Neuronal stem cell (in vitro differentiated cells): Measurements from ENCODE around the gene MAN2A1.
A peak's percentile ranks its signal among the peaks of the same experiment; 100 is the strongest.

Experiments
- DNase-seq: peaks from one replicate; pipeline ENCODE4 v3.0.0-alpha.2; 2013; ENCODE audit warnings: low spot score
- H2AFZ ChIP-seq: one replicate; pipeline ENCODE4 v1.6.1; 2013; ENCODE audit warnings: mild to moderate bottlenecking, low read length, inconsistent platforms
- H2AK5ac ChIP-seq: 2 replicates; pipeline ENCODE4 v1.6.1; 2013; ENCODE audit warnings: low read depth, mild to moderate bottlenecking, inconsistent platforms, low read length, moderate library complexity, mixed read lengths
- H2BK120ac ChIP-seq: 2 replicates; pipeline ENCODE4 v1.6.1; 2013; ENCODE audit warnings: low read depth, mild to moderate bottlenecking, inconsistent platforms, low read length, moderate library complexity, mixed read lengths
- H2BK12ac ChIP-seq: one replicate; pipeline ENCODE4 v1.6.1; 2013; ENCODE audit warnings: low read length, inconsistent platforms
- H2BK15ac ChIP-seq: 2 replicates; pipeline ENCODE4 v1.6.1; 2013; ENCODE audit warnings: mild to moderate bottlenecking, low read length, inconsistent platforms, mixed read lengths
- H2BK5ac ChIP-seq: one replicate; pipeline ENCODE4 v1.6.1; 2013; ENCODE audit warnings: inconsistent platforms, mild to moderate bottlenecking, low read length, moderate library complexity
- H3K14ac ChIP-seq: one replicate; pipeline ENCODE4 v1.6.1; 2013; ENCODE audit warnings: low read length, inconsistent platforms
- H3K18ac ChIP-seq: 2 replicates; pipeline ENCODE4 v1.6.1; 2013; ENCODE audit warnings: low read length, inconsistent platforms
- H3K23ac ChIP-seq: 2 replicates; pipeline ENCODE4 v1.6.1; 2013; ENCODE audit warnings: low read depth, mild to moderate bottlenecking, mixed read lengths, low read length, inconsistent platforms; ENCODE audit not compliant: poor library complexity
- H3K27ac ChIP-seq: replicated peaks from 3 replicates; pipeline ENCODE4 v1.5.1; 2013; ENCODE audit warnings: low read length, inconsistent platforms
- H3K27me3 ChIP-seq, 3 experiments: 2 replicates each; pipeline ENCODE4 v1.6.1; 2013; ENCODE audit warnings: low read length in 3 of 3, mild to moderate bottlenecking in 2 of 3, inconsistent platforms in 1 of 3, low read depth in 1 of 3, mixed read lengths in 1 of 3, moderate library complexity in 1 of 3; ENCODE audit not compliant: control insufficient read depth in 3 of 3, insufficient read depth in 3 of 3
- H3K36me3 ChIP-seq, 2 donors: replicated peaks in 1 of 2; 2 replicates each; pipeline ENCODE4 v1.6.1; 2013; ENCODE audit warnings: low read length in 2 of 2; ENCODE audit not compliant: control insufficient read depth in 2 of 2, insufficient read depth in 2 of 2
- H3K4ac ChIP-seq: 2 replicates; pipeline ENCODE4 v1.6.1; 2013; ENCODE audit warnings: inconsistent platforms, mild to moderate bottlenecking, low read length, moderate library complexity
- H3K4me1 ChIP-seq, 2 donors: 1 replicate in 1 of 2; 2 replicates in 1 of 2; pipeline ENCODE4 v1.6.1; 2013; ENCODE audit warnings: low read length in 2 of 2, low read depth in 1 of 2; ENCODE audit not compliant: control insufficient read depth in 2 of 2, insufficient read depth in 1 of 2
- H3K4me2 ChIP-seq: one replicate; pipeline ENCODE4 v1.6.1; 2013; ENCODE audit warnings: mild to moderate bottlenecking, low read length, inconsistent platforms; ENCODE audit not compliant: insufficient read depth, poor library complexity, severe bottlenecking
- H3K4me3 ChIP-seq, 2 donors: 2 replicates each; pipeline ENCODE4 v1.5.1; 2013; ENCODE audit warnings: low read length in 2 of 2, mild to moderate bottlenecking in 2 of 2, inconsistent platforms in 1 of 2, moderate library complexity in 1 of 2
- H3K79me1 ChIP-seq: one replicate; pipeline ENCODE4 v1.6.1; 2013; ENCODE audit warnings: low read depth, mild to moderate bottlenecking, inconsistent platforms, low read length, moderate library complexity
- H3K9ac ChIP-seq: one replicate; pipeline ENCODE4 v1.6.1; 2013; ENCODE audit warnings: mild to moderate bottlenecking, low read depth, low read length, inconsistent platforms; ENCODE audit not compliant: poor library complexity
- H3K9me3 ChIP-seq, 2 donors: replicated peaks in 1 of 2; 2 replicates each; pipeline versions ENCODE3 to v1.6.1; 2013; ENCODE audit warnings: low read length in 2 of 2, mild to moderate bottlenecking in 2 of 2, inconsistent platforms in 1 of 2, low read depth in 1 of 2, mixed read lengths in 1 of 2, moderate library complexity in 1 of 2; ENCODE audit not compliant: control insufficient read depth in 2 of 2, insufficient read depth in 1 of 2
- H4K8ac ChIP-seq: one replicate; pipeline ENCODE4 v1.6.1; 2013; ENCODE audit warnings: low read depth, mild to moderate bottlenecking, inconsistent platforms, low read length, moderate library complexity
- H4K91ac ChIP-seq: one replicate; pipeline ENCODE4 v1.6.1; 2013; ENCODE audit warnings: low read length, low read depth, mild to moderate bottlenecking, inconsistent platforms; ENCODE audit not compliant: poor library complexity
- WGBS, 2 donors: extraction: QIAGEN DNeasy Blood & Tissue Kit; methylation state at CpG; one replicate each; pipeline ENCODE4 v1.1.7; 2013; ENCODE audit warnings: missing lambda C conversion rate in 2 of 2, mixed read lengths in 1 of 2; ENCODE audit not compliant: insufficient read length in 2 of 2, insufficient replicate concordance in 1 of 2; ENCODE audit errors: extremely low coverage in 2 of 2; 5-methylcytosine and 5-hydroxymethylcytosine counted together

MAN2A1 gene

GRCh38 chr5:109685916-109686315, 3.8 kb upstream of the MAN2A1 start:
- no peaks in the 10 kb centered on the region for H3K27me3 ChIP-seq
- no peak overlapping the region for H2BK15ac ChIP-seq
- H3K9ac ChIP-seq, result no peak overlapping the region
- peaks cover 2 to 5% of the 10 kb centered on the region in 2 donors for H3K4me1 ChIP-seq
- H2BK5ac ChIP-seq, result no peak overlapping the region
- WGBS, 2 donors, result no CpG with 5 or more reads among the region's 4 CpGs
- H3K4ac ChIP-seq, result no peak overlapping the region
- H3K9me3 ChIP-seq, result peaks cover 6 to 8% of the 10 kb centered on the region in 2 donors
- H3K36me3 ChIP-seq, result no peaks in the 10 kb centered on the region
- no peak overlapping the region for H3K14ac ChIP-seq
- H2BK12ac ChIP-seq, result no peak overlapping the region
- no peak overlapping the region for H2BK120ac ChIP-seq
- no peak overlapping the region for H3K23ac ChIP-seq
- H2AFZ ChIP-seq, result no peak overlapping the region
- no peak overlapping the region for H4K8ac ChIP-seq
- H3K4me3 ChIP-seq, result no peak overlapping the region
- H3K4me2 ChIP-seq, result no peak overlapping the region
- H2AK5ac ChIP-seq, result no peak overlapping the region
- DNase-seq, result no peak
- H3K27ac ChIP-seq, result no peak overlapping the region
- peaks cover 5% of the 10 kb centered on the region for H3K79me1 ChIP-seq
- no peak overlapping the region for H4K91ac ChIP-seq
- H3K18ac ChIP-seq, result no peak overlapping the region

DNA sequence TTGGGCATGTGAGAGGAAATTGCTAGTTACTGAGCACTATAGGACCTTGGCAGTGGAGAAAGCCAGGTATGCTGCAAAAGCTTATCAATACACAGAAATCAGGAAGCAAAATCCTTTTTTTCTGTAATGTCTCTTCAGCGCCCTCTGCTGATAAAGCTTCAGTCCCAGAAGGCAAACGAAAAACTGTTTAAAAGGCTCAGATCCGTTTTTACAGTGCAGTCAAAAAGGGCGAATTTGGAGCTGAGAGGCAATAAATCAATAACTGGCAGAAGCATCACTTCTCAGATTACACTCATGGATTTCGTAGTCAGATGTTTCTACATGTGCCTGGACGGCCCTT, 1.1 kb upstream of the MAN2A1 start:
- Histone ChIP-seq H3K4me3 (peak overlapping the region in 1 of 2 donors; percentile 86), H3K79me1 (peaks cover 5% of the 10 kb centered on the region), H3K23ac (no peak overlapping the region), H2BK120ac (no peak overlapping the region), H3K18ac (peak overlapping the region; percentile 94), H2BK5ac (no peak overlapping the region), H3K9me3 (peaks cover 6 to 8% of the 10 kb centered on the region in 2 donors), H3K4me1 (peaks cover 5 to 7% of the 10 kb centered on the region in 2 donors), H4K8ac (no peak overlapping the region), H3K14ac (no peak overlapping the region), H3K36me3 (peaks cover 0 to 2% of the 10 kb centered on the region in 2 donors), H3K4me2 (peak overlapping the region; percentile 57), H2AK5ac (no peak overlapping the region), H2BK15ac (no peak overlapping the region), H3K9ac (no peak overlapping the region), H3K27me3 (no peaks in the 10 kb centered on the region), H4K91ac (no peak overlapping the region), H2AFZ (peak overlapping the region; percentile 90), H2BK12ac (no peak overlapping the region), H3K4ac (no peak overlapping the region), H3K27ac (peak overlapping the region; percentile 81)
- DNase-seq, result no peak
- WGBS, 2 donors, result no CpG with 5 or more reads among the region's 6 CpGs

DNA sequence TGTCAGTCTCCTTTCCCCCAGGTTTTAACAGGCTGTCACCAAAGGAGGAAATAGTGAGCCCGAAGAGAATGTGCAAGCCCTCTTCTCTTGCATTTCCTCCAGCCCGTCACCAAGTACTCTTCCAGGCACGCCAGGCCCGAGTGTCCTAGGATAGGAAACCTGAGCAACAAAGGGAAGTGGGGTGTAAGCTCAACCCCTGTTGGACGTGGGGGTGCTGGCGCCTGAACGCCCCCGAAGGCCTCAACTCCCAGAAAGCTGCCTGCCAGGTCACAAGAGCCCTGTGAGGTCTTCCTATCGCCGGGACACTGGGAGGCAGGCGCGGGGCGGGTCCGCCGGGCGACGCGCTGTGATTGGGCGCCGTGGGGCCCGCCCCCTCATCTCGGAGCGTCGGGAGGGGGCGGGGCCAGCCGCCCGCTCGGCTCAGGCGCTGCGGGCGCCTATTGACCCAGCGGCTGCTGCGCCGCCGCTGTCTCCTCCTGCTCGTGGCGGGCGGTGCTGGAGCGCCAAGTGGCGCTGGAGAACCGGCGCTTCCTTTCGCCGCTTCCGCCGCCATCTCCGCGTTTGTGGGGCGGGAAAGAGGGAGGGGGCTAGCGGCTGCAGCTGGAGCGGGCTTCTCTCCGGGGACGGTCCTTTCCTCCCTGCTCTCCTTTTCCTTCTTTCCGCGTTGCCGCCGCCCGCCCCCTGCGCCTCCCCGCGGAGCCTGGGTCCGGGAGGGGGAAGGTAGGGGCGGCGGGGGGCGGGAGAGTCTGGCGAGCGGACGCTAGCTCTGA, 572 bp upstream of the MAN2A1 start:
- no peak overlapping the region for H4K91ac ChIP-seq
- H2BK12ac ChIP-seq, result no peak overlapping the region
- no peak overlapping the region for H2BK120ac ChIP-seq
- no peak overlapping the region for H4K8ac ChIP-seq
- H3K36me3 ChIP-seq, result peaks cover under 1 to 2% of the 10 kb centered on the region in 2 donors
- peaks cover 5 to 7% of the 10 kb centered on the region in 2 donors for H3K4me1 ChIP-seq
- peak overlapping the region; percentile 76 for H2BK5ac ChIP-seq
- H3K18ac ChIP-seq, result peak overlapping the region; percentile 97
- H3K4me3 ChIP-seq, result peak overlapping the region; percentile 86 to 100
- peak overlapping the region; percentile 95 for H3K23ac ChIP-seq
- no CpG with 5 or more reads among the region's 68 CpGs for WGBS, 2 donors
- peak overlapping the region; percentile 57 for H3K4me2 ChIP-seq
- H2AK5ac ChIP-seq, result no peak overlapping the region
- H3K14ac ChIP-seq, result no peak overlapping the region
- H3K27me3 ChIP-seq, result no peaks in the 10 kb centered on the region
- peaks cover 6 to 12% of the 10 kb centered on the region in 2 donors for H3K9me3 ChIP-seq
- peak overlapping the region; percentile 90 for H2AFZ ChIP-seq
- peak overlapping the region; percentile 94 for H3K27ac ChIP-seq
- H3K9ac ChIP-seq, result peak overlapping the region; percentile 96
- peak; percentile 88 for DNase-seq
- H3K79me1 ChIP-seq, result peaks cover 5% of the 10 kb centered on the region
- no peak overlapping the region for H2BK15ac ChIP-seq
- H3K4ac ChIP-seq, result peak overlapping the region; percentile 20

DNA sequence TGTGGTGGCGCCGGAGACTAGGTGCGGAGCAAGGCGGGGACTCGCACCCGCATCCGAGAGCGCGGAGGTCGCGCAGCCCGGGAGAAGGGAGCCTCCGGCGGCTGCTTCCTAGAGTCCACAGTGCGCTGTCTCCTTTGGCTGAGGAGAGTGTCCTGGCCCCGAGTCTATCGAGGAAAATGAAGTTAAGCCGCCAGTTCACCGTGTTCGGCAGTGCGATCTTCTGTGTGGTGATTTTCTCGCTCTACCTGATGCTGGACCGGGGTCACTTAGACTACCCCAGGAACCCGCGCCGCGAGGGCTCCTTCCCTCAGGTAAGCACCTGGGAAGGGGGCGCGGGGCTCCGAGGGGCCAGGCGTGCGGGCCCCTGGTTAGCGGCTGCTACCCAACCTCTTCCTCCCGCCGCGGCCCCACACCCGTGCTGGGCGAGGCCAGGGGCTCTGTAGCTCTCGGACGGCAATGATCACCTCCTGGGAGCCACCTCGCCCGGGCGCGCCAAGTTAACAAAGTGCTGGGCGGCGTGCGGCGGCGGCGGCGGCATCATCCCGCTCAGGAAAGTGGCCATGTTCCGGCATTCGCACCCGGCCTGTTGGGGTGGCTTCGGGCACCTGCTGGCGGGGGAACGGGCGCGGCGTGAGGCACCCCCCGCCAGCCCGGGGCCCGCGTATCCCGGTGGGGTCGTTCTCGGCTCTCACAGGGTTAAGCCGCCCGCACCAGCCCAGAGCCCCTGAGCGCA, 681 bp downstream of the MAN2A1 start:
- H3K9ac ChIP-seq, result peak overlapping the region; percentile 96
- H4K91ac ChIP-seq, result no peak overlapping the region
- H3K14ac ChIP-seq, result peak overlapping the region; percentile 76
- H3K27me3 ChIP-seq, result no peaks in the 10 kb centered on the region
- H3K4me1 ChIP-seq, result peaks cover 5 to 10% of the 10 kb centered on the region in 2 donors
- peak overlapping the region; percentile 76 for H2BK5ac ChIP-seq
- H3K18ac ChIP-seq, result peak overlapping the region; percentile 97
- peak overlapping the region; percentile 54 for H3K4me2 ChIP-seq
- H4K8ac ChIP-seq, result no peak overlapping the region
- H3K36me3 ChIP-seq, result peaks cover 2 to 4% of the 10 kb centered on the region in 2 donors
- H3K9me3 ChIP-seq, result peaks cover 6 to 12% of the 10 kb centered on the region in 2 donors
- H3K27ac ChIP-seq, result peak overlapping the region; percentile 94
- H2BK12ac ChIP-seq, result peak overlapping the region; percentile 36
- peak overlapping the region; percentile 92 for H3K23ac ChIP-seq
- peak overlapping the region; percentile 90 for H2AFZ ChIP-seq
- DNase-seq, result peak; percentile 41
- peak overlapping the region; percentile 86 to 100 for H3K4me3 ChIP-seq
- H3K79me1 ChIP-seq, result peaks cover 5% of the 10 kb centered on the region
- H3K4ac ChIP-seq, result peak overlapping the region; percentile 17
- peak overlapping the region; percentile 65 for H2BK120ac ChIP-seq
- H2AK5ac ChIP-seq, result peak overlapping the region; percentile 69
- H2BK15ac ChIP-seq, result peak overlapping the region; percentile 30
- no CpG with 5 or more reads among the region's 71 CpGs for whole genome bisulfite sequencing, 2 donors
